Measurements from ENCODE around the gene LY6G6D. TPM values are rescaled to one million over a fixed set of nuclear protein-coding genes. Genes with fewer than 3 reads are reported as not detected.

The LY6G6D gene
- total and polyA plus RNA-seq, 2 of the 13 experiments (the other 11 are each of a cell fraction or from before 2014, with no cell fraction given), result not detected

GRCh38 chr6:31665501-31666336 is 49.4 kb upstream of the LY6G6D start, which contains the start of gene CSNK2B (continued):
- TF ChIP-seq, protein P1, sequence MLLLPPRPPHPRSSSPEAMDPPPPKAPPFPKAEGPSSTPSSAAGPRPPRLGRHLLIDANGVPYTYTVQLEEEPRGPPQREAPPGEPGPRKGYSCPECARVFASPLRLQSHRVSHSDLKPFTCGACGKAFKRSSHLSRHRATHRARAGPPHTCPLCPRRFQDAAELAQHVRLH (CRISPR knock-in tag; IDR thresholded peaks at IDR 0.05; ENCODE audit: borderline replicate concordance, low read depth), result no peak
- no peak; the same call in 1 of the 2 replicates for TF ChIP-seq BRCA1 (CRISPR knock-in tag; IDR thresholded peaks at IDR 0.05)
- peak; percentile 56; the same call in 1 of the 2 replicates for TF ChIP-seq YEATS2 (CRISPR knock-in tag; IDR thresholded peaks at IDR 0.05; ENCODE audit: borderline replicate concordance)
- TF ChIP-seq ZFP90 (CRISPR knock-in tag; IDR thresholded peaks at IDR 0.05; ENCODE audit: borderline replicate concordance), result peak; percentile 75
- TF ChIP-seq, protein P2, sequence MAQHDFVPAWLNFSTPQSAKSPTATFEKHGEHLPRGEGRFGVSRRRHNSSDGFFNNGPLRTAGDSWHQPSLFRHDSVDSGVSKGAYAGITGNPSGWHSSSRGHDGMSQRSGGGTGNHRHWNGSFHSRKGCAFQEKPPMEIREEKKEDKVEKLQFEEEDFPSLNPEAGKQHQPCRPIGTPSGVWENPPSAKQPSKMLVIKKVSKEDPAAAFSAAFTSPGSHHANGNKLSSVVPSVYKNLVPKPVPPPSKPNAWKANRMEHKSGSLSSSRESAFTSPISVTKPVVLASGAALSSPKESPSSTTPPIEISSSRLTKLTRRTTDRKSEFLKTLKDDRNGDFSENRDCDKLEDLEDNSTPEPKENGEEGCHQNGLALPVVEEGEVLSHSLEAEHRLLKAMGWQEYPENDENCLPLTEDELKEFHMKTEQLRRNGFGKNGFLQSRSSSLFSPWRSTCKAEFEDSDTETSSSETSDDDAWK (CRISPR knock-in tag; IDR thresholded peaks at IDR 0.05), result no peak
- 0 out of 2 replicates have a peak, but pooled peaks have one; percentile 31 for TF ChIP-seq ZNF180 (CRISPR knock-in tag; IDR thresholded peaks at IDR 0.05; ENCODE audit: borderline replicate concordance, low read depth)
- 0 out of 2 replicates have a peak, but pooled peaks have one; percentile 32 for TF ChIP-seq ZNF83 (CRISPR knock-in tag; IDR thresholded peaks at IDR 0.05; ENCODE audit: borderline replicate concordance)
- TF ChIP-seq ARID2 (CRISPR knock-in tag; IDR thresholded peaks at IDR 0.05; ENCODE audit: borderline replicate concordance), result peak; percentile 92; the same call in 1 of the 2 replicates
- TF ChIP-seq, protein P3, sequence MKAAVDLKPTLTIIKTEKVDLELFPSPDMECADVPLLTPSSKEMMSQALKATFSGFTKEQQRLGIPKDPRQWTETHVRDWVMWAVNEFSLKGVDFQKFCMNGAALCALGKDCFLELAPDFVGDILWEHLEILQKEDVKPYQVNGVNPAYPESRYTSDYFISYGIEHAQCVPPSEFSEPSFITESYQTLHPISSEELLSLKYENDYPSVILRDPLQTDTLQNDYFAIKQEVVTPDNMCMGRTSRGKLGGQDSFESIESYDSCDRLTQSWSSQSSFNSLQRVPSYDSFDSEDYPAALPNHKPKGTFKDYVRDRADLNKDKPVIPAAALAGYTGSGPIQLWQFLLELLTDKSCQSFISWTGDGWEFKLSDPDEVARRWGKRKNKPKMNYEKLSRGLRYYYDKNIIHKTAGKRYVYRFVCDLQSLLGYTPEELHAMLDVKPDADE (CRISPR knock-in tag; IDR thresholded peaks at IDR 0.05), result no peak
- no peak for TF ChIP-seq ZNF343 (CRISPR knock-in tag; IDR thresholded peaks at IDR 0.05)
- TF ChIP-seq ZNF777 (CRISPR knock-in tag; IDR thresholded peaks at IDR 0.05), result no peak; the same call in 1 of the 2 replicates
- TF ChIP-seq POLR2A (IDR thresholded peaks at IDR 0.05; ENCODE audit: insufficient read depth in 1 of 2, low read depth in 2 of 2, low read length in 2 of 2), result peak in 1 of 2 experiments; percentile 98; a peak in 2 of 4 replicates
- TF ChIP-seq, protein P4, sequence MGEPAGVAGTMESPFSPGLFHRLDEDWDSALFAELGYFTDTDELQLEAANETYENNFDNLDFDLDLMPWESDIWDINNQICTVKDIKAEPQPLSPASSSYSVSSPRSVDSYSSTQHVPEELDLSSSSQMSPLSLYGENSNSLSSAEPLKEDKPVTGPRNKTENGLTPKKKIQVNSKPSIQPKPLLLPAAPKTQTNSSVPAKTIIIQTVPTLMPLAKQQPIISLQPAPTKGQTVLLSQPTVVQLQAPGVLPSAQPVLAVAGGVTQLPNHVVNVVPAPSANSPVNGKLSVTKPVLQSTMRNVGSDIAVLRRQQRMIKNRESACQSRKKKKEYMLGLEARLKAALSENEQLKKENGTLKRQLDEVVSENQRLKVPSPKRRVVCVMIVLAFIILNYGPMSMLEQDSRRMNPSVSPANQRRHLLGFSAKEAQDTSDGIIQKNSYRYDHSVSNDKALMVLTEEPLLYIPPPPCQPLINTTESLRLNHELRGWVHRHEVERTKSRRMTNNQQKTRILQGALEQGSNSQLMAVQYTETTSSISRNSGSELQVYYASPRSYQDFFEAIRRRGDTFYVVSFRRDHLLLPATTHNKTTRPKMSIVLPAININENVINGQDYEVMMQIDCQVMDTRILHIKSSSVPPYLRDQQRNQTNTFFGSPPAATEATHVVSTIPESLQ (CRISPR knock-in tag; conservative IDR thresholded peaks at IDR 0.05), result no peak
- TF ChIP-seq CCDC6 (CRISPR knock-in tag; IDR thresholded peaks at IDR 0.05), result no peak
- TF ChIP-seq HNRNPH1 (optimal IDR thresholded peaks at IDR 0.05; ENCODE audit: low read depth, low read length), result peak; percentile 83
- TF ChIP-seq ZNF383 (CRISPR knock-in tag; IDR thresholded peaks at IDR 0.05; ENCODE audit: borderline replicate concordance), result no peak
- no peak for TF ChIP-seq ZNF468 (CRISPR knock-in tag; IDR thresholded peaks at IDR 0.05)
- no peak for TF ChIP-seq ZNF3 (CRISPR knock-in tag; IDR thresholded peaks at IDR 0.05)
- no peak for TF ChIP-seq TRIM24 (CRISPR knock-in tag; IDR thresholded peaks at IDR 0.05)
- peak; percentile 8; the same call in 1 of the 2 replicates for TF ChIP-seq RAD21 (CRISPR knock-in tag; IDR thresholded peaks at IDR 0.05)
- TF ChIP-seq ZFP82 (CRISPR knock-in tag; IDR thresholded peaks at IDR 0.05; ENCODE audit: borderline replicate concordance), result no peak
- TF ChIP-seq DPF2 (CRISPR knock-in tag; IDR thresholded peaks at IDR 0.05; ENCODE audit: borderline replicate concordance, low read depth), result no peak

Data from HepG2 (cell line).